Nephron progenitor cell (in vitro differentiated cells): Measurements from ENCODE around the gene CDK6.
A peak's percentile ranks its signal among the peaks of the same experiment; 100 is the strongest.

Experiments used
- DNase-seq: peaks from one replicate; pipeline ENCODE4 v3.0.0; 2021
- H3K27ac Mint-ChIP-seq: 2 replicates; pipeline ENCODE4 v1.8.0; 2021; ENCODE audit warnings: mild to moderate bottlenecking, moderate library complexity, mixed read lengths
- H3K27me3 Mint-ChIP-seq: 2 replicates; pipeline ENCODE4 v1.8.0; 2021; ENCODE audit warnings: mild to moderate bottlenecking, low read depth, mixed read lengths; ENCODE audit not compliant: poor library complexity
- H3K36me3 Mint-ChIP-seq: 2 replicates; pipeline ENCODE4 v1.8.0; 2021; ENCODE audit warnings: low read depth, mixed read lengths
- H3K4me1 Mint-ChIP-seq: 2 replicates; pipeline ENCODE4 v1.8.0; 2021; ENCODE audit warnings: mixed read lengths
- H3K4me3 Mint-ChIP-seq: 2 replicates; pipeline ENCODE4 v1.8.0; 2021; ENCODE audit warnings: mild to moderate bottlenecking, moderate library complexity, mixed read lengths
- H3K9me3 Mint-ChIP-seq: 2 replicates; pipeline ENCODE4 v1.8.0; 2021; ENCODE audit warnings: mild to moderate bottlenecking, moderate library complexity, mixed read lengths
- CTCF ChIP-seq: fragments of 200-600 bp; sonication (generic); IDR thresholded peaks from 2 replicates; pipeline ENCODE4 v1.5.0; 2021; ENCODE audit warnings: antibody characterized with exemption

Gene CDK6

GRCh38 chr7:92704858-92705257, 131.5 kb downstream of the CDK6 start:
- H3K27me3 Mint-ChIP-seq: no peaks in the 10 kb centered on the region
- no peaks in the 10 kb centered on the region for H3K4me1 Mint-ChIP-seq
- H3K36me3 Mint-ChIP-seq: peaks cover 35% of the 10 kb centered on the region
- DNase-seq: no peak
- no peak for TF ChIP-seq CTCF
- H3K27ac Mint-ChIP-seq: no peak overlapping the region
- H3K4me3 Mint-ChIP-seq: no peak overlapping the region
- peaks cover 11% of the 10 kb centered on the region for H3K9me3 Mint-ChIP-seq

GRCh38 chr7:92702535-92702934, 133.8 kb downstream of the CDK6 start:
- H3K4me1 Mint-ChIP-seq: peaks cover 11% of the 10 kb centered on the region
- TF ChIP-seq CTCF: no peak
- no peaks in the 10 kb centered on the region for H3K27me3 Mint-ChIP-seq
- no peak for DNase-seq
- peaks cover 35% of the 10 kb centered on the region for H3K36me3 Mint-ChIP-seq
- peaks cover 11% of the 10 kb centered on the region for H3K9me3 Mint-ChIP-seq
- H3K4me3 Mint-ChIP-seq: no peak overlapping the region
- no peak overlapping the region for H3K27ac Mint-ChIP-seq

- TF ChIP-seq CTCF: no peak
Observed at GRCh38 chr7:92699966-92700514, 136.3 kb downstream of the CDK6 start.

GRCh38 chr7:92699560-92699959, 136.8 kb downstream of the CDK6 start:
- Mint-ChIP-seq H3K4me1 (peaks cover 41% of the 10 kb centered on the region), H3K27ac (no peak overlapping the region), H3K36me3 (peaks cover 24% of the 10 kb centered on the region), H3K9me3 (peaks cover under 1% of the 10 kb centered on the region), H3K27me3 (no peaks in the 10 kb centered on the region), H3K4me3 (no peak overlapping the region)
- DNase-seq: no peak
- no peak for TF ChIP-seq CTCF

More at GRCh38 chr7:92699966-92700514, 136.3 kb downstream of the CDK6 start:
- Mint-ChIP-seq H3K4me3 (no peak overlapping the region), H3K4me1 (peaks cover 36% of the 10 kb centered on the region), H3K27ac (no peak overlapping the region), H3K36me3 (peaks cover 29% of the 10 kb centered on the region), H3K27me3 (no peaks in the 10 kb centered on the region), H3K9me3 (peaks cover 5% of the 10 kb centered on the region)
- no peak for DNase-seq

GRCh38 chr7:92698237-92698841, 138.0 kb downstream of the CDK6 start:
- Mint-ChIP-seq H3K4me1 (peaks cover 50% of the 10 kb centered on the region), H3K27ac (no peak overlapping the region), H3K9me3 (peaks cover 4% of the 10 kb centered on the region), H3K36me3 (peaks cover 19% of the 10 kb centered on the region), H3K27me3 (no peaks in the 10 kb centered on the region), H3K4me3 (peak overlapping the region; percentile 23)
- peak; percentile 6 for DNase-seq
- no peak for TF ChIP-seq CTCF

- Mint-ChIP-seq H3K27me3 (no peaks in the 10 kb centered on the region), H3K4me3 (peak overlapping the region; percentile 49), H3K9me3 (peaks cover 8% of the 10 kb centered on the region), H3K4me1 (peaks cover 50% of the 10 kb centered on the region), H3K36me3 (peaks cover 20% of the 10 kb centered on the region), H3K27ac (no peak overlapping the region)
- TF ChIP-seq CTCF: no peak
- DNase-seq: no peak
Observed at GRCh38 chr7:92697414-92697813, 139.0 kb downstream of the CDK6 start.
